Gastrocnemius medialis (tissue), 4 donors: ENCODE measurements around the gene HOXD9. TPM values are rescaled to one million over a fixed set of nuclear protein-coding genes. Genes with fewer than 3 reads are reported as not detected.

Experiments used
- ATAC-seq, 2 donors: fragments of 150-250 bp; one replicate each; pipeline ENCODE4 v1.9.1; 2016
- DNase-seq, 2 donors: peaks; one replicate each; pipeline ENCODE4 v3.0.0-alpha.2; 2019
- H3K27ac ChIP-seq, 4 donors: fragments of 200-600 bp; sonication (generic); 1 replicate in 1 of 4; 2 replicates in 3 of 4; pipeline ENCODE4 v1.5.1; 2016 to 2018; ENCODE audit warnings: mild to moderate bottlenecking in 2 of 4, moderate library complexity in 1 of 4
- H3K27me3 ChIP-seq, 3 donors: fragments of 200-600 bp; sonication (generic) in 2 of 3; 1 replicate in 1 of 3; 2 replicates in 2 of 3; pipeline versions ENCODE4 v1.5.1 to v1.6.0; 2016 to 2019; ENCODE audit warnings: mild to moderate bottlenecking in 1 of 3, moderate library complexity in 1 of 3
- H3K36me3 ChIP-seq, 2 donors: fragments of 200-600 bp; sonication (generic) in 1 of 2; one replicate each; pipeline ENCODE4 v1.5.1; 2017 to 2018
- H3K4me1 ChIP-seq, 2 donors: fragments of 200-600 bp; sonication (generic) in 1 of 2; one replicate each; pipeline ENCODE4 v1.5.1; 2016 to 2017; ENCODE audit warnings: mild to moderate bottlenecking in 2 of 2
- H3K4me3 ChIP-seq, 4 donors: fragments of 200-600 bp; sonication (generic) in 3 of 4; 1 replicate in 1 of 4; 2 replicates in 3 of 4; pipeline ENCODE4 v1.5.1; 2016 to 2019; ENCODE audit warnings: mild to moderate bottlenecking in 2 of 4
- H3K9me3 ChIP-seq, 3 donors: fragments of 200-600 bp; sonication (generic) in 2 of 3; 1 replicate in 1 of 3; 2 replicates in 2 of 3; pipeline ENCODE4 v1.5.1; 2016 to 2019
- CTCF ChIP-seq, 5 experiments: fragments of 450-650 bp in 3 of 5; fragments of 200-600 bp in 2 of 5; sonication (generic) in 2 of 5; IDR thresholded peaks in 4 of 5; conservative IDR thresholded peaks in 1 of 5; 1 replicate in 4 of 5; 2 replicates in 1 of 5; pipeline ENCODE4 v1.5.1; 2016 to 2019; ENCODE audit warnings: antibody characterized with exemption in 5 of 5, mild to moderate bottlenecking in 3 of 5, moderate library complexity in 3 of 5
- POLR2A ChIP-seq, 2 donors: fragments of 450-650 bp; IDR thresholded peaks; one replicate each; pipeline ENCODE4 v1.6.1; 2017; ENCODE audit warnings: antibody characterized with exemption in 2 of 2, mild to moderate bottlenecking in 2 of 2, moderate library complexity in 2 of 2
- in situ Hi-C, 4 donors: fragments of 200-750 bp; cut with MboI; loops; one replicate each; pipeline versions ENCODE4 v1.15.0 to v1.8.0; 2017; ENCODE audit warnings: low sequenced_read_pairs in 4 of 4
- intact Hi-C: fragments of 100-400 bp; cut with DNase I; formaldehyde crosslinking; loops from one replicate; pipeline ENCODE4 v1.15.1; 2023; ENCODE audit warnings: low total_unique reads
- total RNA-seq, 4 donors: library from RNA; depleted of rRNA; stranded (reverse); fragments of >200 nt; gene quantifications; one replicate each; pipeline versions ENCODE4 v1.1.0 to v1.2.3, GENCODE V29; 2016

HOXD9 gene
- total RNA-seq, 4 donors from 2014 or later: 0.33 to 1.8 (median 0.78) TPM

GRCh38 chr2:176112375-176113302 lies 9.9 kb upstream of the HOXD9 start:
- intact Hi-C loops (loop anchor here (5.0 kb wide), 1 partner anchor 35 kb away; no protein-coding TSS in a partner anchor), in situ Hi-C loops (loop anchor here in 2 of 4 donors (25.0 kb wide), 1 partner anchor 700 kb away; no protein-coding TSS in a partner anchor)
- H3K9me3 ChIP-seq: no peaks in the 10 kb centered on the region
- H3K36me3 ChIP-seq: no peaks in the 10 kb centered on the region
- ATAC-seq (no peak), DNase-seq (no peak)
- no peak overlapping the region for H3K4me3 ChIP-seq
- H3K27ac ChIP-seq: no peak overlapping the region
- H3K27me3 ChIP-seq: peaks cover 95 to 99% (median 99%) of the 10 kb centered on the region in 3 donors
- no peak for TF ChIP-seq CTCF (IDR thresholded peaks at IDR 0.05 in 4 of 5, conservative IDR thresholded peaks at IDR 0.05 in 1 of 5)
- no peak for TF ChIP-seq POLR2A (IDR thresholded peaks at IDR 0.05)
- H3K4me1 ChIP-seq: peaks cover 0 to 13% of the 10 kb centered on the region in 2 donors

DNA sequence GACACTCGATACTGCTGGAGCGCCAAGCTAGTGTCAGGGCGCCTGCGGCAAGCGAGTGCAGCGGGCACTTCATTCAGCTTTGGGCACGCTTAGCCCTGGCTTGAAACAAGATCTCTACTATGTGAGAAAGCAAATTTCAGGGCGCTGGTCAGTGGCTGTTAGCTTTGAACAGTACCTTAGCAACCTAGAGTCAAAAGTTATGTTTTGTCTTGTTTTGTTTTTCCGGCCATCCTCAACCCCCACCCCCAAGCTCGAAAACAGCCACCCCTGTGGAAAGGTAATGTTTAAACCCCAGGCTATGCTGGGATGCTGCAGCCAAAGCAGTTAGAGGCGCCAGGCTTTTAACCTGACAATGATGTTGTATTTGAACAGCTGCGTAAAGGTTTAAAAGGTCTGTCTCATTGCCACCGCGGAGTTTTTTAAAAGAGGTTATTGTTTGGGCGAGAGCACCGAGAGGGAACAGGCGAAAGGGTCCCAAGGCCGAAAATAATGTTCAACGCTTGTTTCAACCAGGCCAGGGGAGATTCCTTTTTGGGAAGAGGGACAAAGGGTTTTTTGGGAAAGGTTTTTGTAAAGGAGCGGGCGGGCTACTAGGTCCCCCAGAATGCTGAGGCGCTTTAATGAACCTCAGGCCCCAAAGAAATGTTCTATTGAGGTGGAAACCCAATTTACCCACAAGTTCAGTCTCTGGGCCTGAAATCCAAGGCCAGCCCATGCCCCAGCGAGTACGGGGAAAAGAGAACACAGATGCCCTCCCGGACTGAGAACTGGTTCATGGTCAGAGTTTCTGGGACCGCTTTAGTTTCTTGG lies 8.2 kb upstream of the HOXD9 start:
- no peak for TF ChIP-seq POLR2A (IDR thresholded peaks at IDR 0.05)
- no peak for TF ChIP-seq CTCF (IDR thresholded peaks at IDR 0.05 in 4 of 5, conservative IDR thresholded peaks at IDR 0.05 in 1 of 5)
- Histone ChIP-seq H3K9me3 (no peaks in the 10 kb centered on the region), H3K4me3 (no peak overlapping the region), H3K27me3 (peaks cover 97 to 100% (median 100%) of the 10 kb centered on the region in 3 donors), H3K27ac (no peak overlapping the region), H3K36me3 (no peaks in the 10 kb centered on the region), H3K4me1 (peaks cover 6 to 16% of the 10 kb centered on the region in 2 donors)
- DNase-seq: no peak
- in situ Hi-C loops: loop anchor here in 2 of 4 donors (25.0 kb wide), 1 partner anchor 698 kb away; no protein-coding TSS in a partner anchor
- intact Hi-C loops: loop anchor here (5.0 kb wide), 1 partner anchor 37 kb away; no protein-coding TSS in a partner anchor
- ATAC-seq: no peak

DNA sequence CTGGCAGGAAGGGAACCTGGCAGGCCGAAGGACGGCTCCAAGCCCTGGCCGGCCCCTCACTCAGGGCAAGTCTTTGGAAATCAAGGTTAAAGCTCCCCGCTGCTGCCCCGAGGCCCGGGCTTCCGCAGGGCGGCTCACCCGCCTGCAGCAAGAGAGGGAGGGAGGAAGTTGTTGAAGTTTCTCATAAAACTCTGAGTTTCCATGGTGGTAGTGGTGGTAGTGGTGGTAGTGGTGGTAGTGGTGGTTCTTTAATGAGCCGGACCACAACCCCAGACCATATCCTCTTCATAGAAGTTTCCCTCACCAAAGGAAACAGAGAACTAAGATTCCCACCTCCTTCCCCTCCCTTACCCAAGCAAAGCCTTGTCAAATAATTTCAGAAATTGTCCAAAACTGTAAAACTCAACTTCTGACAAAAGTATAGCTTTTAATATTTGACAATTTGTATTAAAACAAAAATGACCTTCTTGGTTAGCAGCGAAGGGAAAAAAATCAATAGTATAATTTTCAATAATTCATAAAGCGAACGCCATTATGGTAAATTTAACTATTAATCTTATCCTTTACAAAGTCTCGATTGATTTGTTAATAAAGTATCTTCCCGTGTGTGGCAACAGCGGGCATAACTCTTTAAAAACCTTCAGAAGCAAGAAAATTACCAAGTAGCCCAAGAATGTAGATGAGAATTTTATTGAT lies 7.4 kb upstream of the HOXD9 start:
- H3K4me3 ChIP-seq: no peak overlapping the region
- no peak for TF ChIP-seq CTCF (IDR thresholded peaks at IDR 0.05 in 4 of 5, conservative IDR thresholded peaks at IDR 0.05 in 1 of 5)
- no peak for TF ChIP-seq POLR2A (IDR thresholded peaks at IDR 0.05)
- intact Hi-C loops (loop anchor here (5.0 kb wide), 1 partner anchor 38 kb away; no protein-coding TSS in a partner anchor), in situ Hi-C loops (loop anchor here in 2 of 4 donors (25.0 kb wide), 1 partner anchor 697 kb away; no protein-coding TSS in a partner anchor)
- ATAC-seq: no peak
- H3K36me3 ChIP-seq: no peaks in the 10 kb centered on the region
- H3K27ac ChIP-seq: no peak overlapping the region
- no peak for DNase-seq
- H3K27me3 ChIP-seq: peaks cover 95 to 100% (median 100%) of the 10 kb centered on the region in 3 donors
- H3K4me1 ChIP-seq: peaks cover 6 to 16% of the 10 kb centered on the region in 2 donors
- no peaks in the 10 kb centered on the region for H3K9me3 ChIP-seq
